CD4-positive, alpha-beta T cell (primary cell): Measurements from ENCODE around the gene HORMAD2. TPM values are rescaled to one million over a fixed set of nuclear protein-coding genes. Genes with fewer than 3 reads are reported as not detected.

Experiments used
- ATAC-seq: fragments of 200-7000 bp; cut with Tn5 transposase; one replicate; pipeline ENCODE4 v1.10.0; 2022; ENCODE audit warnings: mild to moderate bottlenecking; ENCODE audit not compliant: poor library complexity
- CTCF ChIA-PET: fragments of 350-600 bp; sonication (Branson Sonifier 250); formaldehyde crosslinking; loops from one replicate; lab custom pipeline; 2021; ENCODE audit warnings: antibody characterized with exemption, inconsistent platforms; lab: Charles Lee
- POLR2A ChIA-PET: fragments of 350-600 bp; sonication (Branson Sonifier 250); formaldehyde crosslinking; loops from one replicate; lab custom pipeline; 2021; ENCODE audit warnings: antibody characterized with exemption, inconsistent platforms; lab: Charles Lee
- DNase-seq, 14 experiments: peaks; one replicate each; pipeline ENCODE4 v3.0.0-alpha.2; 2013 to 2020; ENCODE audit warnings: mixed read lengths in 2 of 14
- H3K27ac ChIP-seq, 2 donors: one replicate each; pipeline versions ENCODE4 v1.5.1 to v1.7.0; 2013; ENCODE audit warnings: low read length in 2 of 2, low read depth in 1 of 2, mild to moderate bottlenecking in 1 of 2
- H3K27me3 ChIP-seq, 2 experiments: 1 replicate in 1 of 2; 2 replicates in 1 of 2; pipeline versions ENCODE4 v1.6.1 to v1.7.0; 2013; ENCODE audit warnings: low read length in 2 of 2, control low read depth in 1 of 2, mild to moderate bottlenecking in 1 of 2, moderate library complexity in 1 of 2; ENCODE audit not compliant: insufficient read depth in 2 of 2, control insufficient read depth in 1 of 2
- H3K36me3 ChIP-seq: one replicate; pipeline ENCODE4 v1.6.1; 2013; ENCODE audit warnings: low read length, control low read depth; ENCODE audit not compliant: insufficient read depth
- H3K4me1 ChIP-seq: one replicate; pipeline ENCODE4 v1.6.1; 2013; ENCODE audit warnings: low read length, control low read depth; ENCODE audit not compliant: insufficient read depth
- H3K4me3 ChIP-seq: one replicate; pipeline ENCODE4 v1.5.1; 2013; ENCODE audit warnings: mild to moderate bottlenecking, low read length, moderate library complexity
- H3K9me3 ChIP-seq, 2 experiments: 1 replicate in 1 of 2; 2 replicates in 1 of 2; pipeline versions ENCODE4 v1.6.1 to v1.7.0; 2013; ENCODE audit warnings: low read length in 2 of 2, mild to moderate bottlenecking in 2 of 2, control low read depth in 1 of 2, moderate library complexity in 1 of 2; ENCODE audit not compliant: control insufficient read depth in 1 of 2, insufficient read depth in 1 of 2
- H3K27ac Mint-ChIP-seq: one replicate; pipeline ENCODE4 v1.8.0; 2020; ENCODE audit warnings: mixed read lengths
- H3K27me3 Mint-ChIP-seq: one replicate; pipeline ENCODE4 v1.8.0; 2021; ENCODE audit warnings: mixed read lengths
- H3K36me3 Mint-ChIP-seq: one replicate; pipeline ENCODE4 v1.8.0; 2021; ENCODE audit warnings: low read depth, mixed read lengths
- H3K4me1 Mint-ChIP-seq: one replicate; pipeline ENCODE4 v1.8.0; 2021; ENCODE audit warnings: low read depth, mixed read lengths
- H3K4me3 Mint-ChIP-seq: one replicate; pipeline ENCODE4 v1.8.0; 2020; ENCODE audit warnings: mild to moderate bottlenecking, mixed read lengths
- H3K9me3 Mint-ChIP-seq: one replicate; pipeline ENCODE4 v1.8.0; 2020; ENCODE audit warnings: mixed read lengths
- intact Hi-C, 2 experiments: fragments of 100-400 bp; cut with DNase I in 1 of 2; cut with micrococcal nuclease in 1 of 2; formaldehyde crosslinking; loops; one replicate each; pipeline versions ENCODE4 v1.15.1 to v1.9.0; 2023 to 2025; cut with DNase I, micrococcal nuclease
- total RNA-seq, 174 experiments: library from RNA in 2 of 174; stranded (reverse) in 2 of 174; gene quantifications; one replicate each; pipeline ENCODE4 v1.2.3 and lab custom pipeline; 2021 to 2026
- TF ChIP-seq, protein P1 (sequence below): fragments of 200-600 bp; IDR thresholded peaks from one replicate; pipeline ENCODE4 v1.8.0; 2022; ENCODE audit warnings: antibody characterized with exemption, mild to moderate bottlenecking

Gene HORMAD2
- total RNA-seq, 2 experiments from 2014 or later = not detected

DNA sequence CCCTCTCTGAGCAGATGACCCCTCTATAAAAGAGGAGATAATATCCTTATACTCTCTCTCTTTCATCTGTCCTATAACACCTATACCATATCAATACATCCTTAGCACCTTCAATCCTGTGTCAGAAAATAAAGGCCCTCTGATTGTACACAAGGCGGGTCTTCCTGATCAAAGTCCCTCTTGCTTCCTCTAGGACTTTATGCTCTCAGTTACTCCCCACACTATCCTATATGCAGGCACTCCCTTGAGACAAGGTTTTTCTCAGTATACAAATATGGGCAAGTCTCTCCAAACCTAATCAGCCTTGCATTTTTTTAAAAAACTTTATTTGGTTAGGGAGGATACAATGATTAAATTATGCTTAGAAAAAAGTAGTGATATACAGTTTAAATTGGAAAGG, 17.3 kb upstream of the HORMAD2 start:
- Mint-ChIP-seq H3K27ac (no peak overlapping the region), H3K4me3 (no peak overlapping the region), H3K9me3 (peaks cover 19% of the 10 kb centered on the region), H3K4me1 (no peaks in the 10 kb centered on the region), H3K36me3 (peaks cover 14% of the 10 kb centered on the region), H3K27me3 (peaks cover 21% of the 10 kb centered on the region)
- Histone ChIP-seq H3K36me3 (no peaks in the 10 kb centered on the region), H3K27ac (no peak overlapping the region), H3K4me1 (no peaks in the 10 kb centered on the region), H3K27me3 (no peaks in the 10 kb centered on the region), H3K4me3 (no peak overlapping the region), H3K9me3 (peaks cover 12 to 19% of the 10 kb centered on the region in 2 experiments)
- ATAC-seq = no peak
- TF ChIP-seq, protein P1, sequence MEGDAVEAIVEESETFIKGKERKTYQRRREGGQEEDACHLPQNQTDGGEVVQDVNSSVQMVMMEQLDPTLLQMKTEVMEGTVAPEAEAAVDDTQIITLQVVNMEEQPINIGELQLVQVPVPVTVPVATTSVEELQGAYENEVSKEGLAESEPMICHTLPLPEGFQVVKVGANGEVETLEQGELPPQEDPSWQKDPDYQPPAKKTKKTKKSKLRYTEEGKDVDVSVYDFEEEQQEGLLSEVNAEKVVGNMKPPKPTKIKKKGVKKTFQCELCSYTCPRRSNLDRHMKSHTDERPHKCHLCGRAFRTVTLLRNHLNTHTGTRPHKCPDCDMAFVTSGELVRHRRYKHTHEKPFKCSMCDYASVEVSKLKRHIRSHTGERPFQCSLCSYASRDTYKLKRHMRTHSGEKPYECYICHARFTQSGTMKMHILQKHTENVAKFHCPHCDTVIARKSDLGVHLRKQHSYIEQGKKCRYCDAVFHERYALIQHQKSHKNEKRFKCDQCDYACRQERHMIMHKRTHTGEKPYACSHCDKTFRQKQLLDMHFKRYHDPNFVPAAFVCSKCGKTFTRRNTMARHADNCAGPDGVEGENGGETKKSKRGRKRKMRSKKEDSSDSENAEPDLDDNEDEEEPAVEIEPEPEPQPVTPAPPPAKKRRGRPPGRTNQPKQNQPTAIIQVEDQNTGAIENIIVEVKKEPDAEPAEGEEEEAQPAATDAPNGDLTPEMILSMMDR = no peak
- ChIA-PET POLR2A (no interaction called here), CTCF (no interaction called here)
- no peak for DNase-seq
- intact Hi-C loops = no loop called here

DNA sequence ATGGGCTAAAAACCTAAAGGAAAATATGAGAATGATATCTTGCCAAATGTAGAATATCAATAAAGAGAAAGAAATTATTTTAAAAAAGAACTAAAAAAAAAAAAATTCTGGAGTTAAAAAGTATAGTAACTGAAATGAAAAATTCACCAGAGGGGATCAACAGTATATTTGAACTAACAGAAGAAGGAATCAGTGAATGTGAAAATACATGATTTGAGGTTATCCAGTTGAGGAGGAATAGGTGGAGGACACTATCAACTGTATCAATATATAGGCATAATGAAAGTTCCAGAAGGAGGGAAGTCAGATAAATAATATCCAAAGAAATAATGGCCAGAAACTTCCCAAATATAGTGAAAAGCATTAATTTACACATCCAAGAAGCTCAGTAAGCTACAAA, 16.1 kb upstream of the HORMAD2 start:
- ATAC-seq = no peak
- H3K4me3 Mint-ChIP-seq = no peak overlapping the region
- H3K27ac ChIP-seq = no peak overlapping the region
- no peaks in the 10 kb centered on the region for H3K4me1 Mint-ChIP-seq
- peaks cover 17% of the 10 kb centered on the region for H3K27me3 Mint-ChIP-seq
- H3K9me3 Mint-ChIP-seq = peaks cover 13% of the 10 kb centered on the region
- DNase-seq = no peak
- POLR2A ChIA-PET = no interaction called here
- intact Hi-C loops = no loop called here
- no peak overlapping the region for H3K27ac Mint-ChIP-seq
- no peaks in the 10 kb centered on the region for H3K36me3 ChIP-seq
- H3K4me1 ChIP-seq = no peaks in the 10 kb centered on the region
- no peaks in the 10 kb centered on the region for H3K27me3 ChIP-seq
- H3K9me3 ChIP-seq = peaks cover 9 to 16% of the 10 kb centered on the region in 2 experiments
- CTCF ChIA-PET = no interaction called here
- H3K36me3 Mint-ChIP-seq = peaks cover 10% of the 10 kb centered on the region
- TF ChIP-seq, protein P1 = no peak
- H3K4me3 ChIP-seq = no peak overlapping the region

DNA sequence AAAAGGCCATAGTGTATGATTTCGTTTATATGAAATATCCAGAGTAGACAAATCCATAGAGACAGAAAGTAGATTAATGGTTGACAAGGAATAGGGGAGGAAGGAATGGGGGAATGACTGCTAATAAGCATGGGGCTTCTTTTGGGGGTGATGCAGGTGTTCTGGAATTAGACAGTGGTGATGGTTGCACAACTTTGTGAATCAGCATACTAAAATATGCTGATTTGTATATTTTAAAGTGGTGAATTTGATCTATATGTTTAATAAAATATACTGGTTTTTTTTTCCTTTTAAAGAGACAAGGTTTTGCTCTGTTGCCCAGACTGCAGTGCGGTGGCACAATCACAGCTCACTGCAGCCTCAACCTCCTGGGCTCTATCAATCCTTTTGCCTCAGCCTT, 6.5 kb upstream of the HORMAD2 start:
- no peaks in the 10 kb centered on the region for H3K27me3 ChIP-seq
- Mint-ChIP-seq H3K4me3 (no peak overlapping the region), H3K4me1 (peaks cover 11% of the 10 kb centered on the region), H3K27ac (no peak overlapping the region), H3K9me3 (no peaks in the 10 kb centered on the region), H3K36me3 (no peaks in the 10 kb centered on the region), H3K27me3 (no peaks in the 10 kb centered on the region)
- no peak overlapping the region for H3K27ac ChIP-seq
- intact Hi-C loops = no loop called here
- ATAC-seq (no peak), DNase-seq (no peak)
- H3K9me3 ChIP-seq = no peaks in the 10 kb centered on the region
- H3K36me3 ChIP-seq = no peaks in the 10 kb centered on the region
- TF ChIP-seq, protein P1 = no peak
- ChIA-PET POLR2A (no interaction called here), CTCF (no interaction called here)
- no peak overlapping the region for H3K4me3 ChIP-seq
- peaks cover 8% of the 10 kb centered on the region for H3K4me1 ChIP-seq
